ENCODE measurements around the gene GORASP1. TPM values are rescaled to one million over a fixed set of nuclear protein-coding genes. Genes with fewer than 3 reads are reported as not detected.

Gene GORASP1
- total RNA-seq, 2 experiments from 2014 or later: 51.5 to 59.9 TPM

DNA sequence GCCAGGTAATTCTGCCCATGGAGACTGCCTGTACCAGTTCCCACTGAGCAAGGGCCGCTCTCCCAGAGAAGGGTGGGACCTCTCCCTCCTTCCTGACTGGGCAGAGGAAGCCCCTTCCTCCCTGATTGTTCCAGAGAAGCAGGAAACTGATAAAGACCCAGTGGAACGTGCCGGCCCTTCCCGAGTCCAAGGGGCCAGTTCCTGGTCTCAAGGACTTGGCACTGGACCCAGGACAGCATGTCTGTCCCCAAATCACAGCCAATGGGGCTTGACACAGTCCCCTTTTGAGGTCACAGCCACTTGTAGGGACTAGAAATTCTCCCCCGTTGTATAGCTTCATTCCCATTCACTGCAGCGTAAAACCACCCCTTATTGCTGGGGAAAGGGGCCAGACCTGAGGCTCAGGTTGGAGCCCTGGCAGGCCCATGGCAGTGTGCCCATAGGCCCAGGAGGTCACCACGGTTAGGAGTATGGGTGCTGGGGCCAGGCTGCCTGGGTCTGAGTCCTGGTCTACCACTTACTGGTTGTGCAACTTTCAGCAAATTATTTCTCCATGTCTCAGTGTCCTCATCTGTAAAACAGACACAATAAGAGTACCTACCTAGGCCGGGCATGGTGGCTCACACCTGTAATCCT, 27.9 kb upstream of the GORASP1 start:
- no peaks in the 10 kb centered on the region for H4K20me1 ChIP-seq (ENCODE audit: insufficient read depth, low read length)
- no peaks in the 10 kb centered on the region for H3K79me2 ChIP-seq (ENCODE audit: insufficient read depth, low read depth, low read length)
- H2AFZ ChIP-seq (ENCODE audit: low read length): no peak overlapping the region
- no peak for DNase-seq (ENCODE audit: low spot score)
- no peak for TF ChIP-seq EZH2phosphoT487 (IDR thresholded peaks at IDR 0.05; ENCODE audit: borderline replicate concordance, low read depth, low read length)
- TF ChIP-seq, protein P1, sequence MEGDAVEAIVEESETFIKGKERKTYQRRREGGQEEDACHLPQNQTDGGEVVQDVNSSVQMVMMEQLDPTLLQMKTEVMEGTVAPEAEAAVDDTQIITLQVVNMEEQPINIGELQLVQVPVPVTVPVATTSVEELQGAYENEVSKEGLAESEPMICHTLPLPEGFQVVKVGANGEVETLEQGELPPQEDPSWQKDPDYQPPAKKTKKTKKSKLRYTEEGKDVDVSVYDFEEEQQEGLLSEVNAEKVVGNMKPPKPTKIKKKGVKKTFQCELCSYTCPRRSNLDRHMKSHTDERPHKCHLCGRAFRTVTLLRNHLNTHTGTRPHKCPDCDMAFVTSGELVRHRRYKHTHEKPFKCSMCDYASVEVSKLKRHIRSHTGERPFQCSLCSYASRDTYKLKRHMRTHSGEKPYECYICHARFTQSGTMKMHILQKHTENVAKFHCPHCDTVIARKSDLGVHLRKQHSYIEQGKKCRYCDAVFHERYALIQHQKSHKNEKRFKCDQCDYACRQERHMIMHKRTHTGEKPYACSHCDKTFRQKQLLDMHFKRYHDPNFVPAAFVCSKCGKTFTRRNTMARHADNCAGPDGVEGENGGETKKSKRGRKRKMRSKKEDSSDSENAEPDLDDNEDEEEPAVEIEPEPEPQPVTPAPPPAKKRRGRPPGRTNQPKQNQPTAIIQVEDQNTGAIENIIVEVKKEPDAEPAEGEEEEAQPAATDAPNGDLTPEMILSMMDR (conservative IDR thresholded peaks at IDR 0.05; ENCODE audit: low read length): no peak
- H3K9me2 ChIP-seq (ENCODE audit: insufficient read depth, low read length): no peaks in the 10 kb centered on the region
- CTCF ChIA-PET (ENCODE audit: unreplicated experiment): no interaction called here
- H3K9me3 ChIP-seq (ENCODE audit: low read length): no peaks in the 10 kb centered on the region
- no peak overlapping the region for H3K4me3 ChIP-seq (ENCODE audit: low read depth, low read length, poor library complexity, severe bottlenecking)
- no peak overlapping the region for H3K4me2 ChIP-seq (ENCODE audit: low read length)
- BruUV-seq (replicated peaks): no TSS peak
- no peaks in the 10 kb centered on the region for H3K4me1 ChIP-seq (ENCODE audit: insufficient read depth, low read length, poor library complexity, severe bottlenecking)
- no peak overlapping the region for H3K27ac ChIP-seq (ENCODE audit: low read depth, low read length, poor library complexity, severe bottlenecking)
- intact Hi-C loops (cut with micrococcal nuclease; ENCODE audit: unreplicated experiment): no loop called here
- peaks cover 28% of the 10 kb centered on the region for H3K36me3 ChIP-seq (ENCODE audit: insufficient read depth, low read length)
- POLR2A ChIA-PET: interaction anchor here (0.9 kb wide), 1 partner anchor 12 kb away, joined by 4 read pairs; no protein-coding TSS in a partner anchor

DNA sequence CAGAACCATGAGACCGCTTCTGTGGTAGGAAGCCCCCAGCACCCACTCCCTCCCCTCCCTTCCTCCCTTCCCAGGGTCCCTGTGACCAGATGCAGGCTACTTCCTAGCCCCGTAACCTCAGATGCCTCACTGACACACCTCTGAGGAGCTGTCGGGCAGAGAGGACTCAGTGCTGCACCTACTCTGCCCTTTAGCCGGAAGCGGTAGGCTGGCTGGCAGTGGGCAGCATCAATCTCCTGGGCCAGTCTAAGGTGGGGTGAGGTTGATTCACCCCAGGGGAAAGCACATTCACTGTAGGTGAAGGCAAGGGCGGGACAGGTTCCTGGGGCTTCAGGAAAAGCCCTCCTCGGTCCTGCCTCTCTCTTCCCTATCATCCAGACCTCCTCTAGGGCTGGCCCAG, 26.9 kb upstream of the GORASP1 start:
- ChIA-PET POLR2A (interaction anchor here (0.8 kb wide), 1 partner anchor 15 kb away, joined by 3 read pairs; no protein-coding TSS in a partner anchor), CTCF (ENCODE audit: unreplicated experiment) (no interaction called here)
- Histone ChIP-seq H2AFZ (ENCODE audit: low read length) (no peak overlapping the region), H4K20me1 (ENCODE audit: insufficient read depth, low read length) (no peaks in the 10 kb centered on the region), H3K36me3 (ENCODE audit: insufficient read depth, low read length) (peaks cover 20% of the 10 kb centered on the region), H3K9me3 (ENCODE audit: low read length) (no peaks in the 10 kb centered on the region), H3K9me2 (ENCODE audit: insufficient read depth, low read length) (no peaks in the 10 kb centered on the region), H3K27ac (ENCODE audit: low read depth, low read length, poor library complexity, severe bottlenecking) (no peak overlapping the region), H3K79me2 (ENCODE audit: insufficient read depth, low read depth, low read length) (no peaks in the 10 kb centered on the region), H3K4me3 (ENCODE audit: low read depth, low read length, poor library complexity, severe bottlenecking) (no peak overlapping the region), H3K4me2 (ENCODE audit: low read length) (no peak overlapping the region), H3K4me1 (ENCODE audit: insufficient read depth, low read length, poor library complexity, severe bottlenecking) (no peaks in the 10 kb centered on the region)
- no peak for DNase-seq (ENCODE audit: low spot score)
- BruUV-seq (replicated peaks): no TSS peak
- TF ChIP-seq EZH2phosphoT487 (IDR thresholded peaks at IDR 0.05; ENCODE audit: borderline replicate concordance, low read depth, low read length): no peak
- TF ChIP-seq, protein P1 (conservative IDR thresholded peaks at IDR 0.05; ENCODE audit: low read length): no peak
- intact Hi-C loops (cut with micrococcal nuclease; ENCODE audit: unreplicated experiment): no loop called here

DNA sequence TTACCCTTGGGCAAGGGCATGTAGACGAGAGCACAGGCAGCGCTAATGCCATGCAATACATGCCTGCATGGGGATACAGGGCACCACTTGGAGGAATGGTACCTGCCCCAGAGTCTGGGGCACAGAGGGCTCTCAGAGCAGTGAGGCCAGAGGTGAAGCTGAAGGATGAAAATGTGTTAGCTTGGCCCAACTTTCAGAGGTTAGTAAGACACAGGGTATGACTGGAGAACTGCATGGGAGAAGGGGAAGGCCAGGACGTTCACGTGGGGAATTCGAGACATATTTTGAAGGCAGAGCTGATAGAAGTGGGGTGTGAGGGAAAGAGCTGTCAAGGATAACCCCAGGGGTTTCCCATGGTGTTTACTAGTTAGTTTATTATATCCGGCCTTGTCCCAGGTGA, 26.4 kb upstream of the GORASP1 start:
- Histone ChIP-seq H3K9me2 (ENCODE audit: insufficient read depth, low read length) (no peaks in the 10 kb centered on the region), H3K4me1 (ENCODE audit: insufficient read depth, low read length, poor library complexity, severe bottlenecking) (no peaks in the 10 kb centered on the region), H4K20me1 (ENCODE audit: insufficient read depth, low read length) (no peaks in the 10 kb centered on the region), H3K4me2 (ENCODE audit: low read length) (no peak overlapping the region), H3K27ac (ENCODE audit: low read depth, low read length, poor library complexity, severe bottlenecking) (no peak overlapping the region), H3K36me3 (ENCODE audit: insufficient read depth, low read length) (peaks cover 17% of the 10 kb centered on the region), H2AFZ (ENCODE audit: low read length) (no peak overlapping the region), H3K79me2 (ENCODE audit: insufficient read depth, low read depth, low read length) (no peaks in the 10 kb centered on the region), H3K4me3 (ENCODE audit: low read depth, low read length, poor library complexity, severe bottlenecking) (no peak overlapping the region), H3K9me3 (ENCODE audit: low read length) (no peaks in the 10 kb centered on the region)
- POLR2A ChIA-PET: interaction anchor here (0.8 to 0.9 kb wide), 2 partner anchors 12 to 15 kb away, joined by 3 to 4 read pairs; no protein-coding TSS in a partner anchor
- no peak for TF ChIP-seq EZH2phosphoT487 (IDR thresholded peaks at IDR 0.05; ENCODE audit: borderline replicate concordance, low read depth, low read length)
- TF ChIP-seq, protein P1 (conservative IDR thresholded peaks at IDR 0.05; ENCODE audit: low read length): no peak
- intact Hi-C loops (cut with micrococcal nuclease; ENCODE audit: unreplicated experiment): no loop called here
- CTCF ChIA-PET (ENCODE audit: unreplicated experiment): interaction anchor here (0.9 kb wide), 1 partner anchor 149 kb away, joined by 3 read pairs; no protein-coding TSS in a partner anchor
- no TSS peak for BruUV-seq (replicated peaks)
- DNase-seq (ENCODE audit: low spot score): no peak

Measured in OCI-LY7 (cell line).